Muscle of leg (tissue), 11 donors: Measurements from ENCODE around the gene CYP3A5. TPM values are rescaled to one million over a fixed set of nuclear protein-coding genes. Genes with fewer than 3 reads are reported as not detected.
"Not testable (repeated sequence)": the region's sequence is repeated elsewhere in the genome, so short reads cannot be mapped to it uniquely, and the experiment has no call there.

Experiments used
- DNase-seq: peaks from one replicate; pipeline ENCODE4 v3.0.0; 2013
- H3K27ac ChIP-seq: one replicate; pipeline ENCODE4 v1.5.1; 2013; ENCODE audit warnings: mild to moderate bottlenecking, low read length, control low read depth
- H3K27me3 ChIP-seq: one replicate; pipeline ENCODE4 v1.6.1; 2013; ENCODE audit warnings: low read length; ENCODE audit not compliant: control insufficient read depth, insufficient read depth
- H3K36me3 ChIP-seq: one replicate; pipeline ENCODE4 v1.6.1; 2013; ENCODE audit warnings: low read length; ENCODE audit not compliant: control insufficient read depth, insufficient read depth
- H3K4me1 ChIP-seq: one replicate; pipeline ENCODE4 v1.6.1; 2013; ENCODE audit warnings: low read length; ENCODE audit not compliant: control insufficient read depth, insufficient read depth
- H3K4me3 ChIP-seq: one replicate; pipeline ENCODE4 v1.5.1; 2013; ENCODE audit warnings: low read length, control low read depth
- H3K9me3 ChIP-seq: replicated peaks from 2 replicates; pipeline ENCODE4 v1.6.1; 2013; ENCODE audit warnings: low read depth, low read length; ENCODE audit not compliant: control insufficient read depth
- WGBS: methylation state at CpG from one replicate; pipeline ENCODE4 v1.1.5; 2013; ENCODE audit warnings: missing lambda C conversion rate; ENCODE audit not compliant: insufficient coverage; 5-methylcytosine and 5-hydroxymethylcytosine counted together
- polyA plus RNA-seq, 8 donors: library from polyadenylated mRNA; unstranded; fragments of 120-200 nt; gene quantifications; one replicate each; pipeline versions ENCODE4 v1.2.1 to v1.2.3, GENCODE V29; 2013; ENCODE audit warnings: inconsistent platforms in 1 of 8, low replicate concordance in 1 of 8; ENCODE audit not compliant: insufficient read length in 8 of 8, insufficient read depth in 1 of 8
- total RNA-seq: library from RNA; stranded (reverse); fragments of 120-200 nt; gene quantifications from one replicate; pipeline ENCODE4 v1.2.4, GENCODE V29; 2013

Gene CYP3A5
- total and polyA plus RNA-seq, 9 donors: 0.40 to 8.1 (median 0.83) TPM

DNA sequence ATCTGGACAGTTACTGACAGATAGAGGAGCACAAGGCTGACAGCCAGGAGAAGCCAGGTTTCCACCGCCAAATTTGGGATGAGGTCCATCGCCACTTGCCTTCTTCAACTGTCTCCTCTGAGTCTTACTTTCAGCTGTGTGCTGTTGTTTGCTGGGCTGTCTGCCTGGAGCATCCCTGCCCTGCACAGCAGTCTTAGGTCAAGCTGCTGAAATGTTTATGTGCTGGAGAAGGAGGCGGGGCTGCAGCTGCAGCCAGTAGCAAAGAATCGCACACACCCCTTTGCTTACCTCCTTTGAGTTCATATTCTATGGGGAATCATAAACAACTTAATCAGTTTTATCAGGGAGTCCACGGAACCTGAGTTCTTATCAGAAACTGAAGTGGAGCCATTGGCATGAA, 20.1 kb upstream of the CYP3A5 start:
- DNase-seq: no peak
- H3K36me3 ChIP-seq: no peaks in the 10 kb centered on the region
- no peaks in the 10 kb centered on the region for H3K27me3 ChIP-seq
- 54% methylated on average over 2 of the region's 5 CpGs for WGBS
- no peaks in the 10 kb centered on the region for H3K4me1 ChIP-seq
- H3K9me3 ChIP-seq: no peaks in the 10 kb centered on the region
- no peak overlapping the region for H3K4me3 ChIP-seq
- no peak overlapping the region for H3K27ac ChIP-seq

- not testable (repeated sequence) for H3K36me3 ChIP-seq, H3K4me3 ChIP-seq, DNase-seq, H3K27ac ChIP-seq, H3K9me3 ChIP-seq, H3K27me3 ChIP-seq, H3K4me1 ChIP-seq
- WGBS: no CpG with 5 or more reads among the region's 6 CpGs
These were observed 19.3 kb upstream of the CYP3A5 start for GRCh38 chr7:99698867-99699730.

DNA sequence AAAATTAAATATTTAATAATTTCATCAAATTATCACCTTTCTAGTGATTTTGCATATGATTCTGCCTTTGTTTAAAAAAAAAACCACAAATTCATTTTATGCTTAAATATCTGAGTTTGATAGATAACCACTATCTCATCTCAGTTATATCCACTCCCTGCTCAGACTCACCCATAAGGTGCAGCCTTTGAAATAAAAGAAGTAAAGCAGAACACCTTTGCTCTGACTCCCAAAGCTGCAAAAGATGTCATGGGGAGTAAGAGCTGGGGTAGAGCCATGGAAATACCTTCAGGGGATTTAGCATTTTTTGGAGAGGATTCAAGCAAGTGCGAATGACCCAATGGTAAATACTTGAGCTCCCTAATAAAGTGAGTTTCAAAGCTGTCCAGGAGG, 15.1 kb upstream of the CYP3A5 start:
- no CpG with 5 or more reads among the region's 1 CpG for WGBS
- no peak for DNase-seq
- H3K9me3 ChIP-seq: no peaks in the 10 kb centered on the region
- no peaks in the 10 kb centered on the region for H3K27me3 ChIP-seq
- H3K36me3 ChIP-seq: no peaks in the 10 kb centered on the region
- no peaks in the 10 kb centered on the region for H3K4me1 ChIP-seq
- H3K27ac ChIP-seq: no peak overlapping the region
- no peak overlapping the region for H3K4me3 ChIP-seq

GRCh38 chr7:99694201-99694911, 14.6 kb upstream of the CYP3A5 start:
- 83% methylated on average over 1 of the region's 5 CpGs for WGBS
- H3K4me1 ChIP-seq: no peaks in the 10 kb centered on the region
- no peak overlapping the region for H3K27ac ChIP-seq
- no peak for DNase-seq
- no peaks in the 10 kb centered on the region for H3K36me3 ChIP-seq
- no peak overlapping the region for H3K4me3 ChIP-seq
- no peaks in the 10 kb centered on the region for H3K9me3 ChIP-seq
- H3K27me3 ChIP-seq: no peaks in the 10 kb centered on the region

DNA sequence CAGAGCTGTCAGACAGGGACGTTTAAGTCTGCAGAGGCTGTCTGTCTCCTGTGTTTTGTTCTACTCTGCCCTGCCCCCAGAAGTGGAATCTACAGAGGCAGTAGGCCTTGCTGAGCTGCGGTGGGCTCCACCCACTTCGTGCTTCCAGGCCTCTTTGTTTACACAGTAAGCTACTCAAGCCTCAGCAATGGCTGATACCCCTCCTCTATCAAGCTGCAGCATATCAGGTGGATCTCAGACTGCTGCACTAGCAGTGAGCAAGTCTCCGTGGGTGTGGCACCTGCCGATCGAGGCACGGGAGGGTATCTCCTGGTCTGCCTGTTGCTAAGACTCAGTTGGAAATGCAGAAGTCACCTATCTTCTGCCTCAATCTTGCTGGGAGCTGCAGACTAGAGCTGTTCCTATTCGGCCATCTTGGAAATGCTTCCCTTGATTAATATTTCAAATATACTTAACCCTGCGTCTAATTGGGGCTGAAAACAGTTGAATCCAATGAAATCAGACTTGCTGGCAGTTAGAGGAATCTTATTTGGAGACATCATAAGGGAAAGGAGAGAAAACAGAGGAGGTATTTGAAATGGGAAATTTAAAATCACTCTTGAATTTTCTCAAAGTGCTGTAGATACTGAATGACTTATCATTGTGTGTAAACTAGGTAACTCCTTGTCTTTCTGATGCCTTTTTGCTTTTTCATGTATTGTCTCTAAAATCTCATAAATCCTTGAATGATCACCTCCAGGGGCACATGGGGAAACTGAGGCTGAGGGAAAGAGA, 13.8 kb upstream of the CYP3A5 start:
- Histone ChIP-seq H3K36me3 (no peaks in the 10 kb centered on the region), H3K27ac (no peak overlapping the region), H3K4me1 (no peaks in the 10 kb centered on the region), H3K9me3 (no peaks in the 10 kb centered on the region), H3K27me3 (no peaks in the 10 kb centered on the region), H3K4me3 (no peak overlapping the region)
- no peak for DNase-seq
- WGBS: 46% methylated on average over 7 of the region's 9 CpGs

- H3K9me3 ChIP-seq: no peaks in the 10 kb centered on the region
- H3K36me3 ChIP-seq: no peaks in the 10 kb centered on the region
- 37% methylated on average over 3 of the region's 5 CpGs for WGBS
- no peak overlapping the region for H3K4me3 ChIP-seq
- no peak overlapping the region for H3K27ac ChIP-seq
- no peaks in the 10 kb centered on the region for H3K27me3 ChIP-seq
- no peak for DNase-seq
- no peaks in the 10 kb centered on the region for H3K4me1 ChIP-seq
These were observed 13.3 kb upstream of the CYP3A5 start for GRCh38 chr7:99693100-99693426.

DNA sequence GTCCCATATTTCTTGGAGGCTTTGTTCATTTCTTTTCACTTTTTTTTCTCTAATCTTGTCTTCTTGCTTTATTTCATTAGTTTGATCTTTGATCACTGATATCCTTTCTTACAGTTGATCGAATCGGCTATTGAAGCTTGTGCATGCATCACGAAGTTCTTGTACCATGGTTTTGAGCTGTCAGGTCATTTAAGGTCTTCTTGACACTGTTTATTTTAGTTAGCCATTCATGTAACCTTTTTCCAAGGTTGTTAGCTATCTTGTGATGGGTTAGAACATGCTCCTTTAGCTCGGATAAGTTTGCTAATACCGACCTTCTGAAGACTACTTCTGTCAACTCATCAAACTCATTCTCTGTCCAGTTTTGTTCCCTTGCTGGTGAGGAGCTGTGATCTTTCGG, 12.8 kb upstream of the CYP3A5 start:
- not testable (repeated sequence) for H3K27me3 ChIP-seq, DNase-seq, H3K36me3 ChIP-seq, H3K4me3 ChIP-seq, H3K4me1 ChIP-seq, H3K27ac ChIP-seq, H3K9me3 ChIP-seq
- no CpG with 5 or more reads among the region's 6 CpGs for WGBS

- not testable (repeated sequence) for H3K9me3 ChIP-seq, DNase-seq, H3K36me3 ChIP-seq, H3K4me1 ChIP-seq, H3K27me3 ChIP-seq, H3K4me3 ChIP-seq, H3K27ac ChIP-seq
- no CpG with 5 or more reads among the region's 1 CpG for WGBS
These were observed 11.9 kb upstream of the CYP3A5 start for GRCh38 chr7:99691658-99692057.

GRCh38 chr7:99690918-99691317, 11.1 kb upstream of the CYP3A5 start:
- not testable (repeated sequence) for DNase-seq, H3K27me3 ChIP-seq, H3K9me3 ChIP-seq, H3K27ac ChIP-seq, H3K4me3 ChIP-seq, H3K36me3 ChIP-seq, H3K4me1 ChIP-seq
- 100% methylated on average over 2 of the region's 4 CpGs for WGBS

DNA sequence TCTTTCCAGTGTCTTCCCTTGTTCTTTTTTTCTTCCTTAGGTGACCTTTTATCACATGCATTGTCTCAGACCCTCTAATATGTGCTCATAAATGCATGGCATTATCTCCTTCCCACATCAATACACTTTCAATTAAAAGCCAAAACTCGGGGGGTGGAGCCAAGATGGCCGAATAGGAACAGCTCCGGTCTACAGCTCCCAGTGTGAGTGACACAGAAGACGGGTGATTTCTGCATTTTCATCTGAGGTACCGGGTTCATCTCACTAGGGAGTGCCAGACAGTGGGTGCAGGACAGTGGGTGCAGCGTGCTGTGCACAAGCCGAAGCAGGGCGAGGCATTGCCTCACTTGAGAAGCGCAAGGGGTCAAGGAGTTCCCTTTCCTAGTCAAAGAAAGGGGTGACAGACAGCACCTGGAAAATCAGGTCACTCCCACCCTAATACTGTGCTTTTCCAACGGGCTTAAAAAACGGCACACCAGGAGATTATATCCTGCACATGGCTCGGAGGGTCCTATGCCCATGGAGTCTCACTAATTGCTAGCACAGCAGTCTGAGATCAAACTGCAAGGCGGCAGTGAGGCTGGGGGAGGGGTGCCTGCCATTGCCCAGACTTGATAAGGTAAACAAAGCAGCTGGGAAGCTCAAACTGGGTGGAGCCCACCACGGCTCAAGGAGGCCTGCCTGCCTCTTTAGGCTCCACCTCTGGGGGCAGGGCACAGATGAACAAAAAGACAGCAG, 6.2 kb upstream of the CYP3A5 start:
- H3K36me3 ChIP-seq, DNase-seq, H3K27ac ChIP-seq, H3K4me3 ChIP-seq, H3K9me3 ChIP-seq, H3K4me1 ChIP-seq, H3K27me3 ChIP-seq: not testable (repeated sequence)
- 89% methylated on average over 10 of the region's 14 CpGs for WGBS
